ENCODE results near the gene KNL1. TPM values are rescaled to one million over a fixed set of nuclear protein-coding genes. Genes with fewer than 3 reads are reported as not detected.
A peak's percentile ranks its signal among the peaks of the same experiment; 100 is the strongest.

The KNL1 gene
- total RNA-seq = 10 to 100 TPM in 1 of 2 donors, 1 to 10 TPM in 1; 3.5 to 38.5 TPM
- polyA plus RNA-seq = 1 to 10 TPM; 1.5 to 2.2 TPM

GRCh38 chr15:40593588-40594428, at the start of gene KNL1:
Gene KNL1, plus strand, starts transcription at chr15:40594249. Its CDS starts 8,683 bp downstream, at chr15:40602932.
- Histone ChIP-seq H3K9ac (ENCODE audit: low read depth in 1 of 2, low read length in 2 of 2) (peak within 1 kb of the TSS; percentile 4 to 89), H3K4me3 (ENCODE audit: low read depth in 1 of 3, low read length in 3 of 3) (peak within 1 kb of the TSS; percentile 76 to 78 (median 77)), H3K27me3 (ENCODE audit: control insufficient read depth in 4 of 4, insufficient read depth in 4 of 4, low read length in 3 of 4) (no peaks in the 10 kb centered on the region), H3K4me1 (ENCODE audit: control insufficient read depth in 4 of 4, insufficient read depth in 4 of 4, low read length in 3 of 4) (peaks cover 0 to 13% (median 9%) of the 10 kb centered on the region in 4 donors), H3K27ac (ENCODE audit: low read depth in 1 of 2, low read length in 2 of 2) (peak within 1 kb of the TSS; percentile 81 to 87), H3K9me3 (ENCODE audit: control insufficient read depth in 4 of 4, low read length in 3 of 4) (no peaks in the 10 kb centered on the region), H3K36me3 (ENCODE audit: control insufficient read depth in 4 of 4, insufficient read depth in 3 of 4, low read depth in 1 of 4, low read length in 3 of 4) (no peaks in the 10 kb centered on the region)
- peak; percentile 15 for TF ChIP-seq FOXA2 (IDR thresholded peaks at IDR 0.05)
- TF ChIP-seq EGR1 (IDR thresholded peaks at IDR 0.05; ENCODE audit: low read depth in 2 of 2) = no peak
- TF ChIP-seq, protein P1, sequence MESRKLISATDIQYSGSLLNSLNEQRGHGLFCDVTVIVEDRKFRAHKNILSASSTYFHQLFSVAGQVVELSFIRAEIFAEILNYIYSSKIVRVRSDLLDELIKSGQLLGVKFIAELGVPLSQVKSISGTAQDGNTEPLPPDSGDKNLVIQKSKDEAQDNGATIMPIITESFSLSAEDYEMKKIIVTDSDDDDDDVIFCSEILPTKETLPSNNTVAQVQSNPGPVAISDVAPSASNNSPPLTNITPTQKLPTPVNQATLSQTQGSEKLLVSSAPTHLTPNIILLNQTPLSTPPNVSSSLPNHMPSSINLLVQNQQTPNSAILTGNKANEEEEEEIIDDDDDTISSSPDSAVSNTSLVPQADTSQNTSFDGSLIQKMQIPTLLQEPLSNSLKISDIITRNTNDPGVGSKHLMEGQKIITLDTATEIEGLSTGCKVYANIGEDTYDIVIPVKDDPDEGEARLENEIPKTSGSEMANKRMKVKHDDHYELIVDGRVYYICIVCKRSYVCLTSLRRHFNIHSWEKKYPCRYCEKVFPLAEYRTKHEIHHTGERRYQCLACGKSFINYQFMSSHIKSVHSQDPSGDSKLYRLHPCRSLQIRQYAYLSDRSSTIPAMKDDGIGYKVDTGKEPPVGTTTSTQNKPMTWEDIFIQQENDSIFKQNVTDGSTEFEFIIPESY (IDR thresholded peaks at IDR 0.05) = peak; percentile 48
- TF ChIP-seq RAD21 (IDR thresholded peaks at IDR 0.05) = peak in 1 of 2 donors; percentile 31
- TF ChIP-seq HNF4A (conservative IDR thresholded peaks at IDR 0.05) = peak; percentile 93
- peak; percentile 31 to 32 for TF ChIP-seq GABPA (IDR thresholded peaks at IDR 0.05 in 1 of 2, conservative IDR thresholded peaks at IDR 0.05 in 1 of 2)
- TF ChIP-seq, protein P2, sequence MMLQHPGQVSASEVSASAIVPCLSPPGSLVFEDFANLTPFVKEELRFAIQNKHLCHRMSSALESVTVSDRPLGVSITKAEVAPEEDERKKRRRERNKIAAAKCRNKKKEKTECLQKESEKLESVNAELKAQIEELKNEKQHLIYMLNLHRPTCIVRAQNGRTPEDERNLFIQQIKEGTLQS (IDR thresholded peaks at IDR 0.05) = peak; percentile 100
- peak; percentile 100 for TF ChIP-seq YY1 (IDR thresholded peaks at IDR 0.05)
- TF ChIP-seq RXRA (IDR thresholded peaks at IDR 0.05) = peak; percentile 28 to 56
- TF ChIP-seq TAF1 (conservative IDR thresholded peaks at IDR 0.05) = no peak
- TF ChIP-seq MAX (IDR thresholded peaks at IDR 0.05) = no peak
- TF ChIP-seq JUND (IDR thresholded peaks at IDR 0.05) = peak; percentile 80 to 82
- TF ChIP-seq NR2F2 (IDR thresholded peaks at IDR 0.05) = peak; percentile 52
- TF ChIP-seq, protein P3, sequence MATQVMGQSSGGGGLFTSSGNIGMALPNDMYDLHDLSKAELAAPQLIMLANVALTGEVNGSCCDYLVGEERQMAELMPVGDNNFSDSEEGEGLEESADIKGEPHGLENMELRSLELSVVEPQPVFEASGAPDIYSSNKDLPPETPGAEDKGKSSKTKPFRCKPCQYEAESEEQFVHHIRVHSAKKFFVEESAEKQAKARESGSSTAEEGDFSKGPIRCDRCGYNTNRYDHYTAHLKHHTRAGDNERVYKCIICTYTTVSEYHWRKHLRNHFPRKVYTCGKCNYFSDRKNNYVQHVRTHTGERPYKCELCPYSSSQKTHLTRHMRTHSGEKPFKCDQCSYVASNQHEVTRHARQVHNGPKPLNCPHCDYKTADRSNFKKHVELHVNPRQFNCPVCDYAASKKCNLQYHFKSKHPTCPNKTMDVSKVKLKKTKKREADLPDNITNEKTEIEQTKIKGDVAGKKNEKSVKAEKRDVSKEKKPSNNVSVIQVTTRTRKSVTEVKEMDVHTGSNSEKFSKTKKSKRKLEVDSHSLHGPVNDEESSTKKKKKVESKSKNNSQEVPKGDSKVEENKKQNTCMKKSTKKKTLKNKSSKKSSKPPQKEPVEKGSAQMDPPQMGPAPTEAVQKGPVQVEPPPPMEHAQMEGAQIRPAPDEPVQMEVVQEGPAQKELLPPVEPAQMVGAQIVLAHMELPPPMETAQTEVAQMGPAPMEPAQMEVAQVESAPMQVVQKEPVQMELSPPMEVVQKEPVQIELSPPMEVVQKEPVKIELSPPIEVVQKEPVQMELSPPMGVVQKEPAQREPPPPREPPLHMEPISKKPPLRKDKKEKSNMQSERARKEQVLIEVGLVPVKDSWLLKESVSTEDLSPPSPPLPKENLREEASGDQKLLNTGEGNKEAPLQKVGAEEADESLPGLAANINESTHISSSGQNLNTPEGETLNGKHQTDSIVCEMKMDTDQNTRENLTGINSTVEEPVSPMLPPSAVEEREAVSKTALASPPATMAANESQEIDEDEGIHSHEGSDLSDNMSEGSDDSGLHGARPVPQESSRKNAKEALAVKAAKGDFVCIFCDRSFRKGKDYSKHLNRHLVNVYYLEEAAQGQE (IDR thresholded peaks at IDR 0.05) = peak; percentile 61
- peak; percentile 53 for TF ChIP-seq FOXA1 (IDR thresholded peaks at IDR 0.05)
- no peak for TF ChIP-seq CTCF (IDR thresholded peaks at IDR 0.05; ENCODE audit: low read depth, low read length, missing input control)
- TF ChIP-seq SP1 (IDR thresholded peaks at IDR 0.05) = peak; percentile 62
- peak; percentile 93 for TF ChIP-seq HNF4G (IDR thresholded peaks at IDR 0.05)
- WGBS = 2% methylated on average over 41 of the region's 41 CpGs
- peak; percentile 97 for DNase-seq (ENCODE audit: low spot score)
